Liver (tissue), 9 donors: ENCODE data around the gene DUOXA1. TPM values are rescaled to one million over a fixed set of nuclear protein-coding genes. Genes with fewer than 3 reads are reported as not detected.

Experiments used
- DNase-seq: peaks from one replicate; pipeline ENCODE4 v3.0.0-alpha.2; 2017; ENCODE audit warnings: low spot score
- H3K27ac ChIP-seq, 2 donors: one replicate each; pipeline ENCODE4 v1.7.0; 2013; ENCODE audit warnings: inconsistent platforms in 2 of 2, low read length in 2 of 2, control low read depth in 1 of 2, low read depth in 1 of 2, mild to moderate bottlenecking in 1 of 2
- H3K27me3 ChIP-seq, 4 donors: one replicate each; pipeline versions ENCODE4 v1.6.1 to v1.7.0; 2013; ENCODE audit warnings: low read length in 3 of 4, inconsistent platforms in 1 of 4, mild to moderate bottlenecking in 1 of 4, moderate library complexity in 1 of 4; ENCODE audit not compliant: control insufficient read depth in 4 of 4, insufficient read depth in 4 of 4
- H3K36me3 ChIP-seq, 4 donors: one replicate each; pipeline versions ENCODE4 v1.6.1 to v1.7.0; 2013; ENCODE audit warnings: low read length in 3 of 4, mild to moderate bottlenecking in 3 of 4, low read depth in 1 of 4, moderate library complexity in 1 of 4; ENCODE audit not compliant: control insufficient read depth in 4 of 4, insufficient read depth in 3 of 4
- H3K4me1 ChIP-seq, 4 donors: one replicate each; pipeline versions ENCODE4 v1.6.1 to v1.7.0; 2013; ENCODE audit warnings: low read length in 3 of 4, mild to moderate bottlenecking in 3 of 4, moderate library complexity in 1 of 4; ENCODE audit not compliant: control insufficient read depth in 4 of 4, insufficient read depth in 4 of 4
- H3K4me3 ChIP-seq, 3 donors: one replicate each; pipeline versions ENCODE4 v1.6.1 to v1.7.0; 2013; ENCODE audit warnings: low read length in 3 of 3, control low read depth in 1 of 3, low read depth in 1 of 3, mild to moderate bottlenecking in 1 of 3
- H3K9ac ChIP-seq, 2 donors: one replicate each; pipeline ENCODE4 v1.7.0; 2013; ENCODE audit warnings: low read length in 2 of 2, mild to moderate bottlenecking in 2 of 2, moderate library complexity in 2 of 2, control low read depth in 1 of 2, low read depth in 1 of 2
- H3K9me3 ChIP-seq, 4 donors: one replicate each; pipeline versions ENCODE4 v1.6.1 to v1.7.0; 2013; ENCODE audit warnings: low read length in 3 of 4; ENCODE audit not compliant: control insufficient read depth in 4 of 4
- EGR1 ChIP-seq, 2 donors: IDR thresholded peaks; 2 replicates each; pipeline ENCODE4 v1.6.1; 2016 to 2018; ENCODE audit warnings: antibody characterized with exemption in 2 of 2, low read depth in 2 of 2
- FOXA1 ChIP-seq: IDR thresholded peaks from 2 replicates; pipeline ENCODE4 v1.6.1; 2016; ENCODE audit warnings: antibody characterized with exemption
- FOXA2 ChIP-seq: IDR thresholded peaks from 2 replicates; pipeline ENCODE4 v1.6.1; 2016; ENCODE audit warnings: antibody characterized with exemption
- GABPA ChIP-seq, 2 donors: IDR thresholded peaks in 1 of 2; conservative IDR thresholded peaks in 1 of 2; 2 replicates each; pipeline ENCODE4 v1.6.1; 2016; ENCODE audit warnings: antibody characterized with exemption in 2 of 2, mild to moderate bottlenecking in 1 of 2, moderate library complexity in 1 of 2
- HNF4A ChIP-seq, 2 donors: conservative IDR thresholded peaks; 2 replicates each; pipeline ENCODE4 v1.6.1; 2016; ENCODE audit warnings: antibody characterized with exemption in 2 of 2, mild to moderate bottlenecking in 2 of 2
- HNF4G ChIP-seq: IDR thresholded peaks from 2 replicates; pipeline ENCODE4 v1.6.1; 2016; ENCODE audit warnings: antibody characterized with exemption
- JUND ChIP-seq, 2 donors: IDR thresholded peaks; 2 replicates each; pipeline ENCODE4 v1.6.1; 2016; ENCODE audit warnings: antibody characterized with exemption in 2 of 2
- NR2F2 ChIP-seq: IDR thresholded peaks from 2 replicates; pipeline ENCODE4 v1.6.1; 2016; ENCODE audit warnings: antibody characterized with exemption
- RAD21 ChIP-seq, 2 donors: IDR thresholded peaks; 2 replicates each; pipeline ENCODE4 v1.6.1; 2016; ENCODE audit warnings: antibody characterized with exemption in 2 of 2, mild to moderate bottlenecking in 2 of 2
- RXRA ChIP-seq, 2 donors: IDR thresholded peaks; 2 replicates each; pipeline ENCODE4 v1.6.1; 2017 to 2018; ENCODE audit warnings: antibody characterized with exemption in 2 of 2, mild to moderate bottlenecking in 1 of 2
- SP1 ChIP-seq: IDR thresholded peaks from 2 replicates; pipeline ENCODE4 v1.6.1; 2018; ENCODE audit warnings: antibody characterized with exemption, mild to moderate bottlenecking
- TAF1 ChIP-seq: conservative IDR thresholded peaks from 2 replicates; pipeline ENCODE4 v1.6.1; 2016; ENCODE audit warnings: antibody characterized with exemption, mild to moderate bottlenecking
- WGBS: extraction: QIAGEN DNeasy Blood & Tissue Kit; methylation state at CpG from one replicate; pipeline ENCODE4 v1.1.7; 2013; 5-methylcytosine and 5-hydroxymethylcytosine counted together
- polyA plus RNA-seq, 2 donors: library from polyadenylated mRNA; stranded (reverse) in 1 of 2; unstranded in 1 of 2; fragments of 200-250 nt in 1 of 2; fragments of >200 nt in 1 of 2; fragmentation: Nextera tagmentation in 1 of 2; extraction: Ambion mirVana in 1 of 2; gene quantifications; one replicate each; pipeline versions ENCODE4 v1.2.1 to v1.2.3, GENCODE V29; 2013 to 2015
- total RNA-seq, 2 donors: library from RNA; depleted of rRNA; stranded (reverse); fragments of >200 nt; gene quantifications; one replicate each; pipeline ENCODE4 v1.2.3, GENCODE V29; 2014
- TF ChIP-seq, protein P1 (sequence below): IDR thresholded peaks from 2 replicates; pipeline ENCODE4 v1.6.1; 2016; ENCODE audit warnings: antibody characterized with exemption
- TF ChIP-seq, protein P2 (sequence below): IDR thresholded peaks from 2 replicates; pipeline ENCODE4 v1.6.1; 2016; ENCODE audit warnings: antibody characterized with exemption
- TF ChIP-seq, protein P3 (sequence below): IDR thresholded peaks from 2 replicates; pipeline ENCODE4 v1.6.1; 2016; ENCODE audit warnings: antibody characterized with exemption
- TF ChIP-seq, protein P4 (sequence below): fragments of 150-350 bp; IDR thresholded peaks from 2 replicates; pipeline ENCODE4 v1.5.1; 2017; ENCODE audit warnings: improper control_type of control experiment, low read depth, low read length; ENCODE audit not compliant: missing input control
- donor health status: healthy.
- donor health status: healthy.
- donor health status: healthy.
- donor health status: healthy.
- donor health status: healthy.

Gene DUOXA1
- total and polyA plus RNA-seq, 4 donors, result 0.02 TPM; not detected in 3

DNA sequence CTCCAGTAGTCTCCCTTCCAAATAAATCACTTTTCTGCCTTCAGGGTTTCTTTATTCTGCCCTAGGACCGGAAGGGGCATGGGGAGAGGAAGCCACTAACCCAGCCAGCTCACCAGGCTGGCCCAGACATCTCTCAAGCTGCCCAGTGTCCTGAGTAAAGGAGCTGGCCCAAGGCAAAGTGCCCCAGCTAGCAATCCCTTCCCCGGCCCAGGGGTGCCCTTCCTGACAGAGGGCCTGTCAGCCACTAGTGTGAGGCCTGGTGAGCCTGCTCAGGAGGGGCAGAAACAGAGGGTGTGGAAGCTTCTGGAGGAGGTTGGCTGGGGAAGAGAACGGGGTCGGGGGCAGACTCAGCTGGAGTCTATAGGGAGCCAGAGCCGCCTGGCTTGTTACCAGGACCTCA, 35.9 kb upstream of the DUOXA1 start:
- Histone ChIP-seq H3K4me3 (no peak overlapping the region), H3K36me3 (no peaks in the 10 kb centered on the region), H3K27ac (no peak overlapping the region), H3K4me1 (peaks cover 2 to 12% (median 3%) of the 10 kb centered on the region in 4 donors), H3K27me3 (no peaks in the 10 kb centered on the region), H3K9me3 (no peaks in the 10 kb centered on the region), H3K9ac (no peak overlapping the region)
- TF ChIP-seq RAD21 (IDR thresholded peaks at IDR 0.05) (no peak), FOXA2 (no peak), EGR1 (IDR thresholded peaks at IDR 0.05; ENCODE audit: low read depth in 2 of 2) (no peak), HNF4A (conservative IDR thresholded peaks at IDR 0.05) (no peak), HNF4G (no peak), JUND (IDR thresholded peaks at IDR 0.05) (no peak), RXRA (IDR thresholded peaks at IDR 0.05) (no peak), SP1 (no peak), TAF1 (no peak), FOXA1 (no peak), GABPA (IDR thresholded peaks at IDR 0.05 in 1 of 2, conservative IDR thresholded peaks at IDR 0.05 in 1 of 2) (no peak), NR2F2 (no peak)
- TF ChIP-seq, protein P1, sequence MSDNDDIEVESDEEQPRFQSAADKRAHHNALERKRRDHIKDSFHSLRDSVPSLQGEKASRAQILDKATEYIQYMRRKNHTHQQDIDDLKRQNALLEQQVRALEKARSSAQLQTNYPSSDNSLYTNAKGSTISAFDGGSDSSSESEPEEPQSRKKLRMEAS, result no peak
- TF ChIP-seq, protein P2, sequence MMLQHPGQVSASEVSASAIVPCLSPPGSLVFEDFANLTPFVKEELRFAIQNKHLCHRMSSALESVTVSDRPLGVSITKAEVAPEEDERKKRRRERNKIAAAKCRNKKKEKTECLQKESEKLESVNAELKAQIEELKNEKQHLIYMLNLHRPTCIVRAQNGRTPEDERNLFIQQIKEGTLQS, result no peak
- TF ChIP-seq, protein P3, sequence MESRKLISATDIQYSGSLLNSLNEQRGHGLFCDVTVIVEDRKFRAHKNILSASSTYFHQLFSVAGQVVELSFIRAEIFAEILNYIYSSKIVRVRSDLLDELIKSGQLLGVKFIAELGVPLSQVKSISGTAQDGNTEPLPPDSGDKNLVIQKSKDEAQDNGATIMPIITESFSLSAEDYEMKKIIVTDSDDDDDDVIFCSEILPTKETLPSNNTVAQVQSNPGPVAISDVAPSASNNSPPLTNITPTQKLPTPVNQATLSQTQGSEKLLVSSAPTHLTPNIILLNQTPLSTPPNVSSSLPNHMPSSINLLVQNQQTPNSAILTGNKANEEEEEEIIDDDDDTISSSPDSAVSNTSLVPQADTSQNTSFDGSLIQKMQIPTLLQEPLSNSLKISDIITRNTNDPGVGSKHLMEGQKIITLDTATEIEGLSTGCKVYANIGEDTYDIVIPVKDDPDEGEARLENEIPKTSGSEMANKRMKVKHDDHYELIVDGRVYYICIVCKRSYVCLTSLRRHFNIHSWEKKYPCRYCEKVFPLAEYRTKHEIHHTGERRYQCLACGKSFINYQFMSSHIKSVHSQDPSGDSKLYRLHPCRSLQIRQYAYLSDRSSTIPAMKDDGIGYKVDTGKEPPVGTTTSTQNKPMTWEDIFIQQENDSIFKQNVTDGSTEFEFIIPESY, result no peak
- TF ChIP-seq, protein P4, sequence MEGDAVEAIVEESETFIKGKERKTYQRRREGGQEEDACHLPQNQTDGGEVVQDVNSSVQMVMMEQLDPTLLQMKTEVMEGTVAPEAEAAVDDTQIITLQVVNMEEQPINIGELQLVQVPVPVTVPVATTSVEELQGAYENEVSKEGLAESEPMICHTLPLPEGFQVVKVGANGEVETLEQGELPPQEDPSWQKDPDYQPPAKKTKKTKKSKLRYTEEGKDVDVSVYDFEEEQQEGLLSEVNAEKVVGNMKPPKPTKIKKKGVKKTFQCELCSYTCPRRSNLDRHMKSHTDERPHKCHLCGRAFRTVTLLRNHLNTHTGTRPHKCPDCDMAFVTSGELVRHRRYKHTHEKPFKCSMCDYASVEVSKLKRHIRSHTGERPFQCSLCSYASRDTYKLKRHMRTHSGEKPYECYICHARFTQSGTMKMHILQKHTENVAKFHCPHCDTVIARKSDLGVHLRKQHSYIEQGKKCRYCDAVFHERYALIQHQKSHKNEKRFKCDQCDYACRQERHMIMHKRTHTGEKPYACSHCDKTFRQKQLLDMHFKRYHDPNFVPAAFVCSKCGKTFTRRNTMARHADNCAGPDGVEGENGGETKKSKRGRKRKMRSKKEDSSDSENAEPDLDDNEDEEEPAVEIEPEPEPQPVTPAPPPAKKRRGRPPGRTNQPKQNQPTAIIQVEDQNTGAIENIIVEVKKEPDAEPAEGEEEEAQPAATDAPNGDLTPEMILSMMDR, result no peak
- DNase-seq, result no peak
- WGBS, result 81% methylated on average over 5 of the region's 5 CpGs

DNA sequence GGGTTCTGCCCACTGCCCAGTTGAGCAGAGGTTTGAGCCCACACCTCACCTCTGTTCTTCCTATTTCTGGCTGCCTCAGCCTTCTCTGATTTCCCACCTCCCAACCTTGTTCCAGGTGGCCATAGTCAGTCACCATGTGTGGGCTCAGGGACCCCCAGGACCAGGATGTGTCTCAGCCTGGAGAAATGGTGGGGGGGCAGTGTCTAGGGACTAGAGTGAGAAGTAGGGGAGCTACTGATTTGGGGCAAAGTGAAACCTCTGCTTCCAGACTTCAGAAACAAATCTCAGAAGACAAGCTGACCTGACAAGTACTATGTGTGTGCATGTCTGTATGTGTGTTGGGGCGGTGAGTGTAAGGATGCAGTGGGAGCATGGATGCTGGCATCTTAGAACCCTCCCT, 35.2 kb upstream of the DUOXA1 start:
- Histone ChIP-seq H3K9ac (no peak overlapping the region), H3K4me3 (no peak overlapping the region), H3K9me3 (no peaks in the 10 kb centered on the region), H3K36me3 (no peaks in the 10 kb centered on the region), H3K27me3 (no peaks in the 10 kb centered on the region), H3K4me1 (peaks cover 2 to 12% (median 3%) of the 10 kb centered on the region in 4 donors), H3K27ac (no peak overlapping the region)
- TF ChIP-seq, protein P2, result no peak
- TF ChIP-seq FOXA1, result no peak
- no peak for TF ChIP-seq JUND (IDR thresholded peaks at IDR 0.05)
- TF ChIP-seq NR2F2, result no peak
- no peak for TF ChIP-seq EGR1 (IDR thresholded peaks at IDR 0.05; ENCODE audit: low read depth in 2 of 2)
- TF ChIP-seq, protein P1, result no peak
- no peak for TF ChIP-seq RXRA (IDR thresholded peaks at IDR 0.05)
- TF ChIP-seq HNF4A (conservative IDR thresholded peaks at IDR 0.05), result no peak
- 93% methylated on average over 1 of the region's 1 CpG for WGBS
- DNase-seq, result no peak
